Heart left ventricle (tissue), 13 donors: Measurements from ENCODE around the gene FAM161A.

Experiments
- CTCF ChIP-seq, 12 donors: fragments of 200-600 bp; sonication (generic) in 4 of 12; IDR thresholded peaks; one replicate each; pipeline versions ENCODE4 v1.5.0 to v1.8.0; 2018 to 2022; ENCODE audit warnings: antibody characterized with exemption in 12 of 12, mild to moderate bottlenecking in 5 of 12
- POLR2A ChIP-seq, 2 donors: fragments of 450-650 bp; IDR thresholded peaks; one replicate each; pipeline ENCODE4 v1.6.1; 2017; ENCODE audit warnings: antibody characterized with exemption in 2 of 2, mild to moderate bottlenecking in 2 of 2, moderate library complexity in 2 of 2
- donor health status: ischemic (EF 13 %, LVEDD 7.1; RV severe dilation, severe dysfunction).
- donor health status: DM: no; HTN: yes; CAD: no.
- donor health status: DM: no; HTN: no; CAD: no.
- donor health status: ischemic (EF 25% LVEDD 6.9; RV normal size, moderate dysfunction).
- donor health status: ischemic (EF 25% LVEDD 5.7; RV mildly dilated, moderate dysfunction).
- donor health status: ischemic (EF 35%, LVEDD 5.7; RV mildly dilated, moderate dysfunction).
- donor health status: nonischemic (EF 11% LVEDD 7.7; RV severe dilation, severe dysfunction).
- donor health status: DM: yes; HTN: yes; CAD: no.
- donor health status: PGD.
- donor health status: ischemic (EF 29% LVEDD 5.4; RV normal size, mild dysfunction).
- donor health status: nonischemic (EF 23%, LVEDD 6.1; RV moderate dilation, normal function).

GRCh38 chr2:61854564-61855317 is 881 bp upstream of the FAM161A start:
- TF ChIP-seq CTCF (IDR thresholded peaks at IDR 0.05) = no peak
- TF ChIP-seq POLR2A (IDR thresholded peaks at IDR 0.05) = no peak
